K562 (cell line): ENCODE measurements around the gene PRELID1. TPM values are rescaled to one million over a fixed set of nuclear protein-coding genes. Genes with fewer than 3 reads are reported as not detected.

Experiments used
- CBX5 ChIP-seq: IDR thresholded peaks from 2 replicates; pipeline ENCODE4 v1.6.1; 2014; ENCODE audit warnings: low read depth, borderline replicate concordance
- CLOCK ChIP-seq: fragments of 250-450 bp; sonication (Bioruptor Pico); IDR thresholded peaks from 2 replicates; pipeline ENCODE4 v1.4.0; 2020; ENCODE audit warnings: mild to moderate bottlenecking, moderate library complexity, borderline replicate concordance
- HDAC8 ChIP-seq: fragments of 450-650 bp; IDR thresholded peaks from 2 replicates; pipeline ENCODE4 v1.6.1; 2016; ENCODE audit warnings: mild to moderate bottlenecking, missing genetic modification characterization, moderate library complexity, missing compliant biosample characterization
- MBD1 ChIP-seq: fragments of 250-450 bp; sonication (Bioruptor Pico); IDR thresholded peaks from 2 replicates; pipeline ENCODE4 v1.8.0; 2022; ENCODE audit warnings: inconsistent platforms
- NFRKB ChIP-seq: fragments of 450-650 bp; IDR thresholded peaks from 2 replicates; pipeline ENCODE4 v1.6.1; 2016; ENCODE audit warnings: low read depth
- PHB2 ChIP-seq: fragments of 450-650 bp; IDR thresholded peaks from 2 replicates; pipeline ENCODE4 v1.6.1; 2017; ENCODE audit warnings: low read depth
- TSHZ1 ChIP-seq: fragments of 250-450 bp; sonication (Bioruptor Pico); IDR thresholded peaks from 2 replicates; pipeline ENCODE4 v1.4.0; 2020; ENCODE audit warnings: mild to moderate bottlenecking, moderate library complexity
- ZBTB12 ChIP-seq: fragments of 250-450 bp; sonication (Bioruptor Pico); IDR thresholded peaks from 2 replicates; pipeline ENCODE4 v1.4.0; 2020
- ZHX1 ChIP-seq: fragments of 150-350 bp; conservative IDR thresholded peaks from 2 replicates; pipeline ENCODE4 v1.6.1; 2014; ENCODE audit warnings: low read length
- ZNF282 ChIP-seq: sonication (generic); formaldehyde crosslinking; IDR thresholded peaks from 2 replicates; pipeline ENCODE4 v1.8.1; 2023; ENCODE audit warnings: missing genetic modification reagents
- ZNF395 ChIP-seq: fragments of 200-800 bp; sonication (Bioruptor generic); IDR thresholded peaks from 2 replicates; pipeline ENCODE4 v1.6.1; 2017; ENCODE audit warnings: missing genetic modification characterization, missing compliant biosample characterization
- polyA plus RNA-seq, 8 experiments: library from polyadenylated mRNA; depleted of rRNA in 4 of 8; stranded (reverse) in 5 of 8; unstranded in 3 of 8; fragments of >200 nt; fragmentation: Nextera tagmentation in 2 of 8; fragmentation: Illumina TruSeq in 1 of 8; extraction: Ambion mirVana in 2 of 8; extraction: Trizol in 1 of 8; gene quantifications; 2 replicates each; pipeline versions ENCODE4 v1.2.1 to v1.2.3, GENCODE V29; 2011 to 2014; ENCODE audit warnings: inconsistent platforms in 1 of 8, missing spikeins in 1 of 8
- total RNA-seq, 7 experiments: library from RNA; depleted of rRNA in 6 of 7; stranded (reverse); fragments of >200 nt in 6 of 7; fragmentation: Illumina TruSeq in 2 of 7; extraction: Trizol in 2 of 7; gene quantifications; 2 replicates each; pipeline versions ENCODE4 v1.2.1 to v1.2.3, GENCODE V29; 2011 to 2021; ENCODE audit warnings: low replicate concordance in 1 of 7

Gene PRELID1
- total and polyA plus RNA-seq, 9 of the 15 experiments (the other 6 are each of a cell fraction or from before 2014, with no cell fraction given), result 40.1 to 484 (median 340) TPM

GRCh38 chr5:177351392-177352329 lies 48.1 kb downstream of the PRELID1 start, which contains the start of gene LMAN2 (continued):
- peak; percentile 11; the same call in 1 of the 2 replicates for TF ChIP-seq ZBTB12
- no peak for TF ChIP-seq HDAC8 (tag)
- TF ChIP-seq CLOCK (CRISPR knock-in tag), result no peak
- TF ChIP-seq MBD1 (CRISPR knock-in tag), result peak; percentile 95
- no peak for TF ChIP-seq TSHZ1 (CRISPR knock-in tag)
- no peak for TF ChIP-seq ZHX1
- peak; percentile 18; the same call in 1 of the 2 replicates for TF ChIP-seq ZNF395
- TF ChIP-seq ZNF282, result no peak
- no peak for TF ChIP-seq PHB2
- peak; percentile 95 for TF ChIP-seq NFRKB
- TF ChIP-seq CBX5, result no peak
